RKO (cell line): Measurements from ENCODE around the gene SLBP.

ENCODE experiments used
- DNase-seq: peaks from one replicate; pipeline ENCODE4 v3.0.0-alpha.2; 2016; ENCODE audit warnings: low spot score

The SLBP gene

DNA sequence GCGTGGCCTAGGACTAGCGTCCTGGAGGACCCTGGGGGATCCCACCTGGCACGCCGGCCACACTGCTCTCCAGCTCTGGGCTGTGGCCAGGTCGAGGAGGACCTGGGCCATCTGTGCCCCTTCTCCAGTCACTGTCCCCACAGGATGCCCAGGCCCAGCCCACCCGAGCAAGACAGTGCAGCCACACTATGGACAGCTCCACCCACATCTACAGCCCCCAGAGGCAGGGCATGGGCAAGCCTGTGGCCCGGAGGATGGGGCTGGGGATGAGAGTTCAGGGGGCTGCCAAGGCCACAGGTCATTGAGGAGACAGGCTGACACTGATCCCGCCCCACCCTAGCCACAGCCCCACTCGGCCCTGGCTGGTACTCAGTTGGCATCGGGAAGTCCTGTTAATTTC, 58.3 kb downstream of the SLBP start:
- no peak for DNase-seq

DNA sequence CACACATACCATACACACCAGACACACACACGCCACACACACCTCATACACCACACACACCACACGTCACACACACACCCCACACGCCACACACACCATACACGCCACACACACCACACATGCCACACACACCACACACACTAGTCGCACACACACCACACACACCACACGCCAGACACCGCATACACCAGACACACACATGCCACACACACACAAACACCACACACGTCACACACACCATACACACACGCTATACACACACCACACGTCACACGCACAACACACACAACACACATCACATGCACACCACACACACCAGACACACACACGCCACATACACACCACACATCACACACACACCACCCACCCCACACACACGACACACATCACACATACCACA, 60.0 kb downstream of the SLBP start:
- no peak for DNase-seq

DNA sequence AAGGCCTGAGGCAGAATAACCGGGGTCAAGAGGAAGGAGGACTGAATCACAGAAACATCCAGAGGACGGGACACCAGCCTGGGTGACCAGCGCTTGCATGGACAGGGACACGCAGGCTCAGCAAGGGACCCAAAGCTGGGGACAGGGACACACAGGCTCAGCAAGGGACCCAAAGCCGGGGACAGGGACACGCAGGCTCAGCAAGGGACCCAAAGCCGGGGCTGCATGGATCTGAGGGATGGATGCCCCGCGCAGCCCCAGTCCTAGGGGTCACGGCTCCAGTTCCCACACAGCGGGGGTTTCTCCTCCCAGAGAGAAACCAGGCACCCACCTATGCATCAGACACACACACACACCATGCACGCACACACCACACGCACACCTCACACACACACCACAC, 60.5 kb downstream of the SLBP start:
- no peak for DNase-seq

DNA sequence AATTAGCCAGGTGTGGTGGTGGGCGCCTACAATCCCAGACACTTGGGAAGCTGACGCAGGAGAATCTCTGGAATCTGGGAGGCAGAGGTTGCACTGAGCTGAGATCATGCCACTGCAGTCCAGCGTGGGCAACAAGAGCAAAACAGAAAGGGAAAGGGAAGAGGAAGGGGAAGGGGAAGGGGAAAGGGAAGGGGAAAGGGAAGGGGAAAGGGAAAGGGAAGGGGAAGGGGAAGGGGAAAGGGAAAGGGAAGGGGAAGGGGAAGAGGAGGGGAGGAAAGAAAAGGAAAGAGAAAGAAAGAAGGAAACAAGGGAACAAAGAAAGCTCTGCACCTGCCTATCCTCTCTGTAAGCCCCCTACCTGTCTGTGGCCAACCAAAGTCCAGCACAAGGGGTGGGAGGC, 63.2 kb downstream of the SLBP start:
- DNase-seq: no peak

DNA sequence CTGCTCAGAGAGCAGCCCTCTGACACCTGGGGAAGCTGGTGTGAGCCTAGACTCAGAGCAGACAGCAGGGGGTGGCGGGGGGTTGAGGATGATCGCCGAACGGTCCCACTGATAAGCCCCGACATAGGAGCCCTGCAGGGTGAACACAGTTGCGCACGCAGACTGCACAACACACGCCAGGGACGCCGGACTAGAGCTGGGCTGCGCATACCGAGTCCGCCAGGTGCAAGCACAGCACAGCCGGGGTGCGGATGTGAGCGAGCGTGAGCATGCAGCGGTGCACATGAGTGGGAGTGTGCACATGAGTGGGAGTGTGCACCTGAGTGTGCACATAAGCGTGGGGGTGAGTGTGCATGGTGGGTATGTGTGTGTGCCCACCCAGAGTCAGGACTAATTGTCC, 64.7 kb downstream of the SLBP start:
- DNase-seq: no peak

DNA sequence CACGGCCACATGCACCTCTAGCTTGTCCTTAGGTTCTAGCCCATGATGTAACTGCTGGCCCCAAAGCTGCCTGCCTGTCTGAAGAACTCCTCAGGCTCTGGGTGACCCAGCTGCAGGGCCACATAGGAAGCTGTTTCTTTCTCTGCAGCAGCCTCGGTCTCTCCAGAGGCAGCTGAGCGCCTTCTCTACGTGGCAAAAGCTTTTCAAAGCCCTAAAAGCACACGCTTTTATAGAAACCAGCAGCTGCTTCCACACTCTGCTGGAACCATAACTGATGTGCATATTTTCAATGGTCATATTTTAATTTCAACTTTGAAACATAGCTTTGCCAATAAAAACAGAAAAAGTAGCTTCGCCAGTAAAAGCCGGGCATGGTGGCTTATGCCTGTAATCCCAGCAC, 65.4 kb downstream of the SLBP start:
- no peak for DNase-seq

DNA sequence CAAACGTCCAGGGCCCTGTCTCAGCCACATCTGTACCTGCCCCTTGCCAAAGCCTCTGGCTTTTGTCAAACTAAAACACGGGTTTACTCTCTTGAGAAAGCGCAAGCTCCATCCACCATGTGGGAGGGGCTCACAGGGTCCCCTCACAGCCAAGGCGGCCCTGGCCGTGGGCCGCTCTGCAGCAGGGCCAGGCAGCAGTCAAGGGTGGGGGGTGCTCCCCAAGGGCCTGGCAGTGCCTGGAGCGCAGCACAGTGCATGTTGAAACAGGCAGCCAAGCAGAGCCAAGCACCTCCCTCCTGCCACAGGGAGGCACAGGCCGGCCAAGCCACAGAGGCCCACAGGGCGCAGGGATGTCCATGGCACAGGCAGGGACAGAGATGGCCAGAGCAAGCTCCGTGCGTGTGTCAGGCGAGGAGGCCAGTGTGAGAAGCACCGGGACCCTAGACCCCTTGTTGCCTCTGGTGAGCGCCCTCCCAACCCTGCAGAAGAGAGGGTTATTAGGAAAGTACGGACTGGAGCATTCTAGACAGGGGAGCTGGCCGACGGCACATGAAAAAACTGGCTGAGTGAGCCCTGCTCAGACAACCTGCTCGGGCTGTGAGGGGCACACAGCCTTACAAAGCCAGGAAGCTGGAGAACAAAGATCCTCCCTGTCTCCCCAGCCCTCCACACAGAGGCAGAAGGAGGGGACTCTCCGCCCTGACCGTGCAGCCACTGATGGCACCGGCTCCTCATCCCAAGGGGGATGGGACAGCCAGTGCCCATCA, 67.0 kb downstream of the SLBP start:
- no peak for DNase-seq

DNA sequence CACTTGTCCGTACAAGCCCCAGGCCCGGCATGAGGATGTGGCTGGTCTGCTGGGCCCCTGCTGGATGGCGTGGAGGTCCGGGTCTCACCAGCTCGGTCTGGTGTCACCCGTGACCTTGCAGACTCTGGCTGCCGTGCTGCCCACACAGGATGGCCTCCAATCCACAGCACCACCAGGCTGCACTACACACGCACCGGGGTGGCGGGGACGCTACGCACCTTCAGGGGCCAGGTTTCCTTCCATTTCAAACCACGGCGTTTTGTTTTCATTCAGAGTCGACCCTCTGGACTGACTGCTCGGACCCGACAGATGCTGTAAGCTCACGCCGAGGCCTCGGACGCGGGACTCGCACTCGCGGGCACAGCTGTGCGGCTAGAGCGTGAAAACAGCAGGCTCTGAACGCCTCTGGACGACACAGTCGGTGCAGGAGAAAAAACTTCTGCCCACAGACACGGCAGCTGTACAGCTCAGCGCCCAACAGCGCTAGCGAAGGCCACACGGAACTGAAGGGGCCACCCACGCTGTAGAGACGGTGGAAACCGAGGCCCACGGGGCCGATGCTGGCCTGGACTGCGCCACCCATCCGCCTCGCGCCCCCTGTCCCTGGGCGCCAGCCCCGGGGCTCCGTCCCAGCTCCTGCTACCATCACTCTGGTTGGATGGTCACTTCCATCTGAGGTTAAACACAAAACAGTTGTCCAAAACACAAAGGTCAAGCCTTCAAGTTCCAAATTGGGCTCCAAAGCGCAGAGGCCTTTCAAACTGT, 68.0 kb downstream of the SLBP start:
- no peak for DNase-seq
